Rectal smooth muscle tissue (tissue), 1 donor: ENCODE data around the gene IGF2BP3.

Source experiments
- H3K27ac ChIP-seq: one replicate; pipeline ENCODE4 v1.7.0; 2013; ENCODE audit warnings: low read depth, low read length, inconsistent platforms
- H3K27me3 ChIP-seq: one replicate; pipeline ENCODE4 v1.7.0; 2013; ENCODE audit warnings: low read length; ENCODE audit not compliant: control insufficient read depth, insufficient read depth
- H3K36me3 ChIP-seq: one replicate; pipeline ENCODE4 v1.7.0; 2013; ENCODE audit warnings: low read length; ENCODE audit not compliant: control insufficient read depth, insufficient read depth
- H3K4me1 ChIP-seq: one replicate; pipeline ENCODE4 v1.7.0; 2013; ENCODE audit warnings: low read length; ENCODE audit not compliant: control insufficient read depth, insufficient read depth
- H3K4me3 ChIP-seq: one replicate; pipeline ENCODE4 v1.7.0; 2013; ENCODE audit warnings: low read length
- H3K9ac ChIP-seq: one replicate; pipeline ENCODE4 v1.7.0; 2013; ENCODE audit warnings: low read length

Gene IGF2BP3

GRCh38 chr7:23356168-23356567 lies 114.1 kb downstream of the IGF2BP3 start:
- Histone ChIP-seq H3K9ac (no peak overlapping the region), H3K27me3 (no peaks in the 10 kb centered on the region), H3K36me3 (no peaks in the 10 kb centered on the region), H3K4me3 (no peak overlapping the region), H3K4me1 (no peaks in the 10 kb centered on the region), H3K27ac (no peak overlapping the region)

GRCh38 chr7:23353172-23353571 lies 117.1 kb downstream of the IGF2BP3 start:
- Histone ChIP-seq H3K4me3 (no peak overlapping the region), H3K27me3 (no peaks in the 10 kb centered on the region), H3K9ac (no peak overlapping the region), H3K27ac (no peak overlapping the region), H3K4me1 (no peaks in the 10 kb centered on the region), H3K36me3 (no peaks in the 10 kb centered on the region)

GRCh38 chr7:23350466-23350865 lies 119.8 kb downstream of the IGF2BP3 start:
- Histone ChIP-seq H3K9ac (no peak overlapping the region), H3K36me3 (no peaks in the 10 kb centered on the region), H3K27me3 (no peaks in the 10 kb centered on the region), H3K4me1 (no peaks in the 10 kb centered on the region), H3K4me3 (no peak overlapping the region), H3K27ac (no peak overlapping the region)

GRCh38 chr7:23349484-23350157 lies 120.7 kb downstream of the IGF2BP3 start:
- Histone ChIP-seq H3K36me3 (no peaks in the 10 kb centered on the region), H3K27me3 (no peaks in the 10 kb centered on the region), H3K9ac (no peak overlapping the region), H3K4me3 (no peak overlapping the region), H3K4me1 (no peaks in the 10 kb centered on the region), H3K27ac (no peak overlapping the region)

- Histone ChIP-seq H3K9ac (no peak overlapping the region), H3K27me3 (no peaks in the 10 kb centered on the region), H3K4me3 (no peak overlapping the region), H3K27ac (no peak overlapping the region), H3K36me3 (no peaks in the 10 kb centered on the region), H3K4me1 (no peaks in the 10 kb centered on the region)
These were observed 122.6 kb downstream of the IGF2BP3 start for GRCh38 chr7:23347682-23348180.

- Histone ChIP-seq H3K27me3 (no peaks in the 10 kb centered on the region), H3K27ac (no peak overlapping the region), H3K4me1 (no peaks in the 10 kb centered on the region), H3K36me3 (no peaks in the 10 kb centered on the region), H3K4me3 (no peak overlapping the region), H3K9ac (no peak overlapping the region)
These were observed 123.1 kb downstream of the IGF2BP3 start for GRCh38 chr7:23347033-23347681.

- H3K27ac ChIP-seq, result no peak overlapping the region
- no peaks in the 10 kb centered on the region for H3K4me1 ChIP-seq
- H3K4me3 ChIP-seq, result no peak overlapping the region
These were observed 124.0 kb downstream of the IGF2BP3 start for GRCh38 chr7:23346316-23346715.

GRCh38 chr7:23345601-23346000 lies 124.7 kb downstream of the IGF2BP3 start:
- Histone ChIP-seq H3K27ac (no peak overlapping the region), H3K9ac (no peak overlapping the region), H3K4me3 (no peak overlapping the region), H3K27me3 (no peaks in the 10 kb centered on the region), H3K4me1 (no peaks in the 10 kb centered on the region), H3K36me3 (no peaks in the 10 kb centered on the region)

More at GRCh38 chr7:23346316-23346715, 124.0 kb downstream of the IGF2BP3 start:
- H3K27me3 ChIP-seq, result no peaks in the 10 kb centered on the region
- H3K9ac ChIP-seq, result no peak overlapping the region
- no peaks in the 10 kb centered on the region for H3K36me3 ChIP-seq

- H3K4me1 ChIP-seq, result no peaks in the 10 kb centered on the region
- H3K9ac ChIP-seq, result no peak overlapping the region
- H3K27me3 ChIP-seq, result no peaks in the 10 kb centered on the region
- H3K4me3 ChIP-seq, result no peak overlapping the region
- H3K36me3 ChIP-seq, result no peaks in the 10 kb centered on the region
- H3K27ac ChIP-seq, result no peak overlapping the region
These were observed 126.3 kb downstream of the IGF2BP3 start for GRCh38 chr7:23343806-23344475.

GRCh38 chr7:23343102-23343501 lies 127.2 kb downstream of the IGF2BP3 start:
- no peaks in the 10 kb centered on the region for H3K36me3 ChIP-seq
- no peak overlapping the region for H3K4me3 ChIP-seq
- H3K9ac ChIP-seq, result no peak overlapping the region
- H3K4me1 ChIP-seq, result no peaks in the 10 kb centered on the region
- H3K27me3 ChIP-seq, result no peaks in the 10 kb centered on the region
- H3K27ac ChIP-seq, result no peak overlapping the region

- Histone ChIP-seq H3K27me3 (no peaks in the 10 kb centered on the region), H3K4me1 (no peaks in the 10 kb centered on the region), H3K27ac (no peak overlapping the region), H3K9ac (no peak overlapping the region), H3K4me3 (no peak overlapping the region), H3K36me3 (no peaks in the 10 kb centered on the region)
These were observed 128.3 kb downstream of the IGF2BP3 start for GRCh38 chr7:23341846-23342598.

GRCh38 chr7:23338863-23339262 lies 131.4 kb downstream of the IGF2BP3 start:
- Histone ChIP-seq H3K4me1 (no peaks in the 10 kb centered on the region), H3K4me3 (no peak overlapping the region), H3K27ac (no peak overlapping the region), H3K36me3 (no peaks in the 10 kb centered on the region), H3K9ac (no peak overlapping the region), H3K27me3 (no peaks in the 10 kb centered on the region)
